CD14-positive monocyte (primary cell): ENCODE results near the gene PLXNA1. TPM values are rescaled to one million over a fixed set of nuclear protein-coding genes. Genes with fewer than 3 reads are reported as not detected.

ENCODE experiments used
- DNase-seq, 3 donors: peaks; one replicate each; pipeline ENCODE4 v3.0.0-alpha.2; 2011 to 2022
- H2AFZ ChIP-seq: 2 replicates; pipeline ENCODE4 v1.6.0; 2012; ENCODE audit warnings: mild to moderate bottlenecking, low read depth, low read length, inconsistent platforms; ENCODE audit not compliant: insufficient read depth, poor library complexity, severe bottlenecking
- H3K27ac ChIP-seq, 2 donors: 1 replicate in 1 of 2; 2 replicates in 1 of 2; pipeline ENCODE4 v1.5.1; 2012 to 2013; ENCODE audit warnings: low read length in 2 of 2, control low read depth in 1 of 2, inconsistent platforms in 1 of 2, low read depth in 1 of 2, mild to moderate bottlenecking in 1 of 2
- H3K27me3 ChIP-seq, 2 donors: one replicate each; pipeline versions ENCODE4 v1.6.0 to v1.6.1; 2011 to 2013; ENCODE audit warnings: low read length in 2 of 2; ENCODE audit not compliant: control insufficient read depth in 2 of 2, insufficient read depth in 2 of 2
- H3K36me3 ChIP-seq, 2 donors: replicated peaks in 1 of 2; 1 replicate in 1 of 2; 2 replicates in 1 of 2; pipeline versions ENCODE4 v1.5.1 to v1.6.1; 2012 to 2013; ENCODE audit warnings: low read length in 2 of 2, control low read depth in 1 of 2, inconsistent platforms in 1 of 2, mild to moderate bottlenecking in 1 of 2; ENCODE audit not compliant: insufficient read depth in 2 of 2, control insufficient read depth in 1 of 2
- H3K4me1 ChIP-seq, 2 donors: 1 replicate in 1 of 2; 2 replicates in 1 of 2; pipeline versions ENCODE4 v1.5.1 to v1.6.1; 2012 to 2013; ENCODE audit warnings: low read length in 2 of 2, control low read depth in 1 of 2, inconsistent platforms in 1 of 2, mild to moderate bottlenecking in 1 of 2, moderate library complexity in 1 of 2; ENCODE audit not compliant: insufficient read depth in 2 of 2, control insufficient read depth in 1 of 2
- H3K4me2 ChIP-seq: replicated peaks from 2 replicates; pipeline ENCODE3; 2012; ENCODE audit warnings: low read length, moderate library complexity, mild to moderate bottlenecking; ENCODE audit not compliant: poor library complexity, severe bottlenecking; ENCODE audit errors: extremely low read depth
- H3K4me3 ChIP-seq, 3 experiments: fragments of 200-600 bp in 1 of 3; sonication (generic) in 1 of 3; replicated peaks in 1 of 3; 1 replicate in 2 of 3; 2 replicates in 1 of 3; pipeline ENCODE4 v1.5.1; 2011 to 2013; ENCODE audit warnings: low read length in 3 of 3, mild to moderate bottlenecking in 3 of 3, control low read depth in 2 of 3, low read depth in 2 of 3, inconsistent platforms in 1 of 3, moderate library complexity in 1 of 3
- H3K79me2 ChIP-seq: 2 replicates; pipeline ENCODE4 v1.6.0; 2012; ENCODE audit warnings: mild to moderate bottlenecking, control low read depth, inconsistent platforms, low read length, moderate library complexity; ENCODE audit not compliant: insufficient read depth
- H3K9ac ChIP-seq: 2 replicates; pipeline ENCODE4 v1.6.0; 2017; ENCODE audit warnings: low read length, mild to moderate bottlenecking; ENCODE audit not compliant: insufficient read depth, poor library complexity, severe bottlenecking
- H3K9me3 ChIP-seq, 2 donors: replicated peaks in 1 of 2; 1 replicate in 1 of 2; 2 replicates in 1 of 2; pipeline versions ENCODE4 v1.5.1 to v1.6.1; 2012 to 2013; ENCODE audit warnings: low read length in 2 of 2, control low read depth in 1 of 2; ENCODE audit not compliant: control insufficient read depth in 1 of 2, insufficient read depth in 1 of 2
- H4K20me1 ChIP-seq: 2 replicates; pipeline ENCODE4 v1.6.0; 2012; ENCODE audit warnings: mild to moderate bottlenecking, low read length, control low read depth, moderate library complexity; ENCODE audit not compliant: insufficient read depth
- H3K27ac Mint-ChIP-seq, 7 donors: one replicate each; pipeline ENCODE4 v1.8.0; 2020; ENCODE audit warnings: mild to moderate bottlenecking in 7 of 7, mixed read lengths in 7 of 7, moderate library complexity in 6 of 7, inconsistent platforms in 2 of 7
- H3K27me3 Mint-ChIP-seq, 3 donors: one replicate each; pipeline ENCODE4 v1.8.0; 2021 to 2022; ENCODE audit warnings: low read depth in 3 of 3, mild to moderate bottlenecking in 3 of 3, mixed read lengths in 3 of 3, moderate library complexity in 3 of 3, inconsistent platforms in 1 of 3
- H3K36me3 Mint-ChIP-seq, 2 donors: one replicate each; pipeline ENCODE4 v1.8.0; 2020; ENCODE audit warnings: mixed read lengths in 2 of 2, inconsistent platforms in 1 of 2, mild to moderate bottlenecking in 1 of 2
- H3K4me1 Mint-ChIP-seq: one replicate; pipeline ENCODE4 v1.8.0; 2020; ENCODE audit warnings: mild to moderate bottlenecking, mixed read lengths
- H3K4me3 Mint-ChIP-seq, 2 donors: one replicate each; pipeline ENCODE4 v1.8.0; 2020; ENCODE audit warnings: mild to moderate bottlenecking in 2 of 2, mixed read lengths in 2 of 2, moderate library complexity in 1 of 2
- H3K9me3 Mint-ChIP-seq, 7 donors: one replicate each; pipeline ENCODE4 v1.8.0; 2020 to 2022; ENCODE audit warnings: mixed read lengths in 7 of 7, mild to moderate bottlenecking in 6 of 7, moderate library complexity in 6 of 7, inconsistent platforms in 2 of 7
- WGBS: methylation state at CpG from one replicate; pipeline ENCODE4 v1.1.5; 2013; ENCODE audit warnings: missing lambda C conversion rate; ENCODE audit not compliant: insufficient coverage; 5-methylcytosine and 5-hydroxymethylcytosine counted together
- intact Hi-C, 2 donors: fragments of 100-400 bp; cut with micrococcal nuclease; formaldehyde crosslinking; loops; one replicate each; pipeline versions ENCODE4 v1.15.0 to v1.15.1; 2023
- polyA plus RNA-seq, 3 donors: library from polyadenylated mRNA; depleted of rRNA in 1 of 3; unstranded in 2 of 3; stranded (reverse) in 1 of 3; fragments of 300-500 nt in 2 of 3; fragments of >200 nt in 1 of 3; fragmentation: Illumina TruSeq in 2 of 3; gene quantifications; 1 replicate in 2 of 3; 2 replicates in 1 of 3; pipeline ENCODE4 v1.2.3, GENCODE V29; 2012 to 2021
- TF ChIP-seq, protein P1 (sequence below): fragments of 200-600 bp; IDR thresholded peaks from one replicate; pipeline ENCODE4 v1.8.0; 2022; ENCODE audit warnings: antibody characterized with exemption, mild to moderate bottlenecking

The PLXNA1 gene
- polyA plus RNA-seq, 3 donors: 2.7 TPM; not detected in 2

DNA sequence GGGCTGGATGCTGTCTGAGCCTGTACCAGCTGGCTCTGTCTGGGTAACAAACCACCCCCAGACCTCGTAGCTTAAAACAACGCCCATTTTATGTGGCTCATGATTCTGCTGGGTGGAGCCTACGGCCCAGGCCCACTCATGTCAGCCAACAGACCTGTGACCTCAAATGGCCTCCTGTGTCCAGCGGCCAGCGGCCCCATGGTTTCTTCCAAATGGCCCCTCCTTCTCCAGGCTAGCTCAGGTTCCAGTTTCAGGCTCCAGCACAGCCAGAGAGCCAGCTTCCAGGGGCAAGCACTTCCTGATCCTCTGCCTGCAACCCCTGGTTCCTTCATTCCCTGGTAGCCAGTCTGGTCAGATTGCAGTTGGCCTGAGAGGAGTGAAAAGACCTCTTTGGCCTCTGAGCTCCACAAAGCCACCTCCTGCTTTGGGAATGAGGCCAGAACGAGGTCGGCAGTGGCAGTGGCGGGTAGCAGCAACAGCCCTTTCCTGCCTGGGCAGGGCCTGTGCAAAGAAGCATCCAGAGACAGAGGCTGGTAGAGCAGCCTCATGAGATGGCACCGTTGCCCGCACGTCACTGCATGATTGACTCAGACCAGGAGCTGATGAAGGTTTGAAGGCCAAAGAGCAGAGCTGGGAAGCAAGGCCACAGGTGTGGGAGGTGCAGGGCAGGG lies 21.0 kb upstream of the PLXNA1 start:
- H3K9me3 ChIP-seq: no peaks in the 10 kb centered on the region
- intact Hi-C loops: no loop called here
- no peak overlapping the region for H3K27ac ChIP-seq
- no peaks in the 10 kb centered on the region for H3K79me2 ChIP-seq
- H3K27me3 ChIP-seq: peaks cover 0 to 11% of the 10 kb centered on the region in 2 donors
- no peaks in the 10 kb centered on the region for H3K4me1 ChIP-seq
- no peak overlapping the region for H3K9ac ChIP-seq
- no peak overlapping the region for H3K4me2 ChIP-seq
- Mint-ChIP-seq H3K4me1 (no peaks in the 10 kb centered on the region), H3K9me3 (no peaks in the 10 kb centered on the region), H3K4me3 (no peak overlapping the region), H3K27ac (no peak overlapping the region), H3K36me3 (no peaks in the 10 kb centered on the region), H3K27me3 (peaks cover 6 to 29% (median 15%) of the 10 kb centered on the region in 3 donors)
- no peaks in the 10 kb centered on the region for H3K36me3 ChIP-seq
- no peak for DNase-seq
- H4K20me1 ChIP-seq: no peaks in the 10 kb centered on the region
- TF ChIP-seq, protein P1, sequence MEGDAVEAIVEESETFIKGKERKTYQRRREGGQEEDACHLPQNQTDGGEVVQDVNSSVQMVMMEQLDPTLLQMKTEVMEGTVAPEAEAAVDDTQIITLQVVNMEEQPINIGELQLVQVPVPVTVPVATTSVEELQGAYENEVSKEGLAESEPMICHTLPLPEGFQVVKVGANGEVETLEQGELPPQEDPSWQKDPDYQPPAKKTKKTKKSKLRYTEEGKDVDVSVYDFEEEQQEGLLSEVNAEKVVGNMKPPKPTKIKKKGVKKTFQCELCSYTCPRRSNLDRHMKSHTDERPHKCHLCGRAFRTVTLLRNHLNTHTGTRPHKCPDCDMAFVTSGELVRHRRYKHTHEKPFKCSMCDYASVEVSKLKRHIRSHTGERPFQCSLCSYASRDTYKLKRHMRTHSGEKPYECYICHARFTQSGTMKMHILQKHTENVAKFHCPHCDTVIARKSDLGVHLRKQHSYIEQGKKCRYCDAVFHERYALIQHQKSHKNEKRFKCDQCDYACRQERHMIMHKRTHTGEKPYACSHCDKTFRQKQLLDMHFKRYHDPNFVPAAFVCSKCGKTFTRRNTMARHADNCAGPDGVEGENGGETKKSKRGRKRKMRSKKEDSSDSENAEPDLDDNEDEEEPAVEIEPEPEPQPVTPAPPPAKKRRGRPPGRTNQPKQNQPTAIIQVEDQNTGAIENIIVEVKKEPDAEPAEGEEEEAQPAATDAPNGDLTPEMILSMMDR: no peak
- no peak overlapping the region for H3K4me3 ChIP-seq
- H2AFZ ChIP-seq: no peak overlapping the region
- 88% methylated on average over 11 of the region's 11 CpGs for WGBS

DNA sequence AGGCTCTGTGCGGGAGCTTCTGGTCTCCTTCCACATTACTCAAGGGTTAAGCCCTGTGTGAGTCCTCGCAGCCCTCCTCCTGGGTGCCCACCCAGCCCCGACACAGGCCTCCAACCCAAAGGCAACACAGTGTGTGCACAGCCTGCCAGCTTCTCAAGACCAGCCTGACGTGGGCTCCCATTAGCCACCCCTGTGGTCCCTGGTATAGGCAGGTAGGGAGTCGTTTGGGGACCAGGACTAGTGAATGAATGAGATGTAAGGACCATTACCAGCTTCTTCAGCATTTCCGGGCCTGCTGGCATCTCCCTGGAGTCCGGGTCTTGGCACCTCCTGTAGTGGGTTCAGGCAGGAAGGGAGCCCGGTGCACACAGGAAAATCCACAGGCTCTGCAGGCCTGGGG lies 20.2 kb upstream of the PLXNA1 start:
- H3K9ac ChIP-seq: no peak overlapping the region
- H3K4me1 Mint-ChIP-seq: no peaks in the 10 kb centered on the region

More for the DNA sequence above, 20.2 kb upstream of the PLXNA1 start:
- Mint-ChIP-seq H3K27ac (peak overlapping the region in 1 of 7 donors; percentile 54), H3K9me3 (no peaks in the 10 kb centered on the region), H3K4me3 (no peak overlapping the region), H3K36me3 (no peaks in the 10 kb centered on the region), H3K27me3 (peaks cover 10 to 30% (median 20%) of the 10 kb centered on the region in 3 donors)
- peaks cover 0 to 13% of the 10 kb centered on the region in 2 donors for H3K27me3 ChIP-seq
- no peak overlapping the region for H3K27ac ChIP-seq
- TF ChIP-seq, protein P1: no peak
- no peaks in the 10 kb centered on the region for H3K79me2 ChIP-seq
- H3K36me3 ChIP-seq: no peaks in the 10 kb centered on the region
- H3K4me3 ChIP-seq: no peak overlapping the region
- 93% methylated on average over 4 of the region's 8 CpGs for WGBS
- H3K4me2 ChIP-seq: no peak overlapping the region
- H2AFZ ChIP-seq: no peak overlapping the region
- intact Hi-C loops: no loop called here
- H3K9me3 ChIP-seq: no peaks in the 10 kb centered on the region
- no peak for DNase-seq
- H3K4me1 ChIP-seq: no peaks in the 10 kb centered on the region
- H4K20me1 ChIP-seq: no peaks in the 10 kb centered on the region
